Measurements from ENCODE around the gene PLPPR3.
A peak's percentile ranks its signal among the peaks of the same experiment; 100 is the strongest.

The PLPPR3 gene, protein sequence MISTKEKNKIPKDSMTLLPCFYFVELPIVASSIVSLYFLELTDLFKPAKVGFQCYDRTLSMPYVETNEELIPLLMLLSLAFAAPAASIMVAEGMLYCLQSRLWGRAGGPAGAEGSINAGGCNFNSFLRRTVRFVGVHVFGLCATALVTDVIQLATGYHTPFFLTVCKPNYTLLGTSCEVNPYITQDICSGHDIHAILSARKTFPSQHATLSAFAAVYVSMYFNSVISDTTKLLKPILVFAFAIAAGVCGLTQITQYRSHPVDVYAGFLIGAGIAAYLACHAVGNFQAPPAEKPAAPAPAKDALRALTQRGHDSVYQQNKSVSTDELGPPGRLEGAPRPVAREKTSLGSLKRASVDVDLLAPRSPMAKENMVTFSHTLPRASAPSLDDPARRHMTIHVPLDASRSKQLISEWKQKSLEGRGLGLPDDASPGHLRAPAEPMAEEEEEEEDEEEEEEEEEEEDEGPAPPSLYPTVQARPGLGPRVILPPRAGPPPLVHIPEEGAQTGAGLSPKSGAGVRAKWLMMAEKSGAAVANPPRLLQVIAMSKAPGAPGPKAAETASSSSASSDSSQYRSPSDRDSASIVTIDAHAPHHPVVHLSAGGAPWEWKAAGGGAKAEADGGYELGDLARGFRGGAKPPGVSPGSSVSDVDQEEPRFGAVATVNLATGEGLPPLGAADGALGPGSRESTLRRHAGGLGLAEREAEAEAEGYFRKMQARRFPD

GRCh38 chr19:821825-822503, at the start of gene PLPPR3:
Gene PLPPR3, minus strand, starts transcription at chr19:821955. Its CDS starts 396 bp downstream, at chr19:821559.
- DNase-seq (ENCODE audit: low read depth, low spot score) = no peak

DNA sequence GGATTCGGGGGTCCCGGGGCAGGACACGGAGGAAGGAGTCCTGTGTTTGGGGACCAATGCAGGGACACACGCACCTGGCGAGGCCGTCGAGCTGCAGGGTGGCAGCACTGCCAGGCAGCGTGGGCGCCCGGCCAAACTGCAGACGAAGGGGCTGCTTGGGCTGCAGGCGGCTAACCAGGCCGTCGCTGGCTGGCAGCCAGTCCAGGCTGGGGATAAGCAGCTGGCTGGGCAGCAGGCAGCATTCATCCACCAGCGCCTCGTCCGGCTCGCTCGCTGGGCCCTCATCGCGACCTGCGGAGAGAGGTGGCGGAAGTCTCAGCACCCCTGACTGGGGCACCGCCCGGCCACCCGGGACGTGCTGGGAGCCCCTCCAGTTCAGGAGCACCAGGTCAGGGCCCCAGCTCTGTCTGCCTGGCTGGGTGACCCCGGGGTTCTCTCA, 49.2 kb upstream of the PLPPR3 start:
- DNase-seq (ENCODE audit: low read depth, low spot score) = no peak

GRCh38 chr19:870314-870713, 48.6 kb upstream of the PLPPR3 start:
- no peak for DNase-seq (ENCODE audit: low read depth, low spot score)

DNA sequence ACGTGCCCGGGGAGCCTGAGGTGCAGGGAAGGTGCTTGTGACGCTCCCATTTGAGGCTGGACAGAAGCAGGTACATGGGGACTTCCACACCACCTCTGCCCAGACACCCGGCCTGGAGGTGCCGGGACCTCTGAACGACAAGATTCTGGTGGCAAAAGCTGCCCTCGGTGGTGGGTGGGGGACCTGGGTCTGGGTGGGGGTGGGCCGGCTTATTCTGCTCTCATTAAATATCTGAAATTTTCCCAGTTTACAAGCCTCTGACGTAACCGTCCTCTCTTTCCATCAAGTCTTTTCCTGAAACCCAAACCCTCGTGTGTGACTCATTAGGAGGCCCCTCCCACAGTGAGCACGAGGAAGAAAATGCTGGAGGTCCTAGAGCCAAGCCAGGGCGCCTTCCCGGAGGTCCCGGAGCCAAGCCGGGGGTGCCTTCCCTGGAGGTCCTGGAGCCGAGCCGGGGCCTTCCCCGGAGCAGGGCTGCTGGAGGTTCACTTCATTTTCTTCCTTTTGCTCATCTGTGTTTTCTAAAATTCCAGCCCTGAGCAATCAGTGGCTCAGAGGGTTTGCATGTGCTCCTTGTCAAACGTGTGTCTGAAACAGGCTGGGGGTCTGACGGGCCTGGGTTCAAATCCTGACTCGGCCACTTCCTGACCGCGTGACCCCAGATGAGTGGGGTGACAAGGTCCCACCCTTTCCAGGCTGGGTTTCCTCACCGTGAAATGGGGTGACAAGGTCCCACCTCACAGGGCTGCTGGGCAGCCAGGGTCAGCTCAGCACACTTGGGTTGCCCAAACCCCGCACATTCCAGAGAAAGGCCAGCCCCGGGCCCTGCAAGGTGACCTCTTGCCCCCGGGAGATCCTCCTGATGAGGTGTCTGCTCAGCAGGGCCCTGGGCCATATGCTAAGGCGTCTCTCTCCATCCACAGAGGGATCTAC, 47.8 kb upstream of the PLPPR3 start:
- DNase-seq (ENCODE audit: low read depth, low spot score) = peak; percentile 76

DNA sequence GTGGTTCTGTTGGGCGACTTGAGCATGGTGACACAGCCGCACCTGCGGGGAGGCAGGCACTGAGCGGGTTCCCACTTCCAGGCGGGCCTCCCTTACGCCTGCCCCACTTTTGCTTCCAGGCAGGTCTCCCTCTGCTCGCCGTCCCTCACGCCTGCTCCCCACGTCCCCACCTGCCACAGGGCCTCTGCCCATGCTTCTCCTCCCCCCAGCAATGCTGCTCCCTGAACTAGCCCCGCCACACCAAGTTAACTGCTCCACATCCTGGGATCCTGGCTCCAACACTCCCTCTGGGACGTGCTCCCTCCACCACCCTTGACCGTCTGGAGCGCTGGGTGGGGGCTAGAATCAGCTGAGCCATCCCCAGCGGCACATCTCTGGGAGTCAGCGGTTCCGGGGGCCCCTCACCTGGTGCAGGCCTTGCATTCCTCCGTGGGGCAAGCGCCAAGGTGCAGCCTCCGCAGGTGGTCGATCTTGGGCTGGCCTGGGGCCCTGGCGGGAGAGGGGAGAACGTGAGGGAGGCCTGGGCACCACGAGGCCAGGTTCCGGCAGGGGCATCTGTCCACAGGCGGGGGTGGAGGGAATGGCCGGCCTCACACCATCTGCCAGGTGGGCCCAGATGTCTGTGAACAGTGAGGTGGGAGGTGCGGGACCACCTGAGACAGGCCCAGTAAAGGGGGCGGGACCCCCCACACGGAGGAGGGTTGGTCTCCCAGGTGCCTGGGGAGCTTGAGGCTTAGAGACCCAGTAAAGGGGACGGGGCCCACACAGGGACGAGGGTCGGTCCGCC, 46.9 kb upstream of the PLPPR3 start:
- no peak for DNase-seq (ENCODE audit: low read depth, low spot score)

DNA sequence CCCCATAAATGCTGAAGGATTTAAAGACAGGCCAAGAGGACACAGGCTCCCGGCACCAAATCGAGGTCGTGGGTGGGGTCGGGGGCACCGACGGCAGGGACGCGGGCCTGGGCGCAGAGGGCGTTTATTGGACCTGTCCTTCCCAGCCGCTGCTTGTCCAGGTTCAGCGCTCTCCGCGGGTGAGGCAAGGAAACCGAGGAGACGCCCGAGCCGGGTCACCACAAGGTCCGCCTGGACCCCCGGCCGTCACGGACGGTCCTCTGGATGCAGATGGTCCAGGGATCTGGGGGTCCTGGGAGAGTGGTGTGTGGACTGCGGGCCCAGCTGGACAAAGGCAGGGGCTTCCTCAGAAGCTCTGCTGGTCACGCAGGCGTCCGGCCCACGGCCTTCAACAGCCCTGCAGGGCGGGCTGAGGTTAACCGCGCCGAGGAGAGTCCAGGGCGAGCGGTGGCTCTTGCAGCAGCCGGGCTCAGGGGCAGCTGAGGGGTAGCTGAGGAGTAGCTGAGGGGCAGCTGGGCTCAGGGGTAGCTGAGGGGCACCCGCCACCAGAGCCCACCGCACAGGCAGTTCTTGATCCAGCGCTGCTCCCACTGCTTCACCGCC, 46.2 kb upstream of the PLPPR3 start:
- DNase-seq (ENCODE audit: low read depth, low spot score) = no peak

DNA sequence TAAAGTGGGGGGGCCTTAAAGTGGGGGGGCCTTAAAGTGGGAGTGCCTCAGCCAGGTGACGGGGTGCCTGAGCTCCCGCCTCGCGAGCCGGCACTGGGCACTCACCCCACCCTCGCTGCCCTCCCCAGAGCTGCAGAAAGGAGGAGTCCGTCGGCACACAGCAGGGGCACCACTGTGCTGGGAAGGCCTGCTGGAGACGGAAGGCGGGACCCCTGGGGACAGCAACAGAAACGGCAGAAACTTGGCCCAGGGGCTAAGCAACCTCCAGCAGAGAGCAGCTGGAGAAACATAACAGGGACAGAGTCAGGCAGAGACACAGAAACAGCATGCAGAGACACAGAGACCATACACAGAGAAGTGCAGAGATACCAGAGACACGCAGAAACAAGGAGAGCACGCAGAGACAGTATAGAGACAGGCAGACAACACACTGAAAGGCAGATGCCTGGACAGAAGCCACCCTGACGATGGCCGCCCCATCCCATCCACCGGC, 45.6 kb upstream of the PLPPR3 start:
- DNase-seq (ENCODE audit: low read depth, low spot score) = peak; percentile 74

DNA sequence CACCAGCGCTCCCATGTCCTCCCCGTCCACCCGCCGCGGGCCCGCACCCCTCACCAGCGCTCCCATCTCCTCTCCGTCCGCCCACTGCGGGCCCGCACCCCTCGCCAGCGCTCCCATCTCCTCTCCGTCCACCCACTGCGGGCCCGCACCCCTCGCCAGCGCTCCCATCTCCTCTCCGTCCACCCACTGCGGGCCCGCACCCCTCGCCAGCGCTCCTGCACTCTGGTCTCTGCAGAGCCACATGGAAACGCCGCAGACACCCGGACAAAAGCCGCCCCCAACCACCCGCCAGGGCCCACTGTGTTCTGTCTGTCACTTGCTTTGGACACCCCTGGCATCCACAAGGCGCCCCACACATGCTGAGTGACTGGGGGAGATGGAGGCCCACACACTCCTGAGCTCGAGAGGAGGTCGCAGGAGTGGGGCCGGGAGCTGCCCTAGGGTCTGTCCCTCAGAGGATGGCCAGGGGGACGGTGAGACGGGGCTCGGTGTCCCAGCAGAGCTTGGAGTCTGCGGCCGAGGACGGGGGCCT, 45.1 kb upstream of the PLPPR3 start:
- no peak for DNase-seq (ENCODE audit: low read depth, low spot score)

DNA sequence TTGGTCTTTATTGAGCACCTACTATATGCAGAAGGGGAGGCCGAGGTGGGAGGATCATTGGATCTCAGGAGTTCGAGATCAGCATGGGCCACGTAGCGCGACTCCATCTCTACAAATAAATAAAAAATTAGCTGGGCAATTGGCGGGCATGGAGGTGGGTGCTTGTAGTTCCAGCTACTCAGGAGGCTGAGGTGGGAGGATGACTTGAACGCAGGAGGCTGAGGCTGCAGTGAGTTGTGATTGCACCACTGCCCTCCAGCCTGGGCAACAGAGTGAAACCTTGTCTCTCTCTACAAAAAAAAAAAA, 41.5 kb upstream of the PLPPR3 start:
- no peak for DNase-seq (ENCODE audit: low read depth, low spot score)

GRCh38 chr19:862581-863314, 41.0 kb upstream of the PLPPR3 start:
- peak; percentile 85 for DNase-seq (ENCODE audit: low read depth, low spot score)

- DNase-seq (ENCODE audit: low read depth, low spot score) = peak; percentile 94
These were observed 40.2 kb upstream of the PLPPR3 start for GRCh38 chr19:861756-862580.

GRCh38 chr19:861141-861755, 39.5 kb upstream of the PLPPR3 start:
- DNase-seq (ENCODE audit: low read depth, low spot score) = no peak

DNA sequence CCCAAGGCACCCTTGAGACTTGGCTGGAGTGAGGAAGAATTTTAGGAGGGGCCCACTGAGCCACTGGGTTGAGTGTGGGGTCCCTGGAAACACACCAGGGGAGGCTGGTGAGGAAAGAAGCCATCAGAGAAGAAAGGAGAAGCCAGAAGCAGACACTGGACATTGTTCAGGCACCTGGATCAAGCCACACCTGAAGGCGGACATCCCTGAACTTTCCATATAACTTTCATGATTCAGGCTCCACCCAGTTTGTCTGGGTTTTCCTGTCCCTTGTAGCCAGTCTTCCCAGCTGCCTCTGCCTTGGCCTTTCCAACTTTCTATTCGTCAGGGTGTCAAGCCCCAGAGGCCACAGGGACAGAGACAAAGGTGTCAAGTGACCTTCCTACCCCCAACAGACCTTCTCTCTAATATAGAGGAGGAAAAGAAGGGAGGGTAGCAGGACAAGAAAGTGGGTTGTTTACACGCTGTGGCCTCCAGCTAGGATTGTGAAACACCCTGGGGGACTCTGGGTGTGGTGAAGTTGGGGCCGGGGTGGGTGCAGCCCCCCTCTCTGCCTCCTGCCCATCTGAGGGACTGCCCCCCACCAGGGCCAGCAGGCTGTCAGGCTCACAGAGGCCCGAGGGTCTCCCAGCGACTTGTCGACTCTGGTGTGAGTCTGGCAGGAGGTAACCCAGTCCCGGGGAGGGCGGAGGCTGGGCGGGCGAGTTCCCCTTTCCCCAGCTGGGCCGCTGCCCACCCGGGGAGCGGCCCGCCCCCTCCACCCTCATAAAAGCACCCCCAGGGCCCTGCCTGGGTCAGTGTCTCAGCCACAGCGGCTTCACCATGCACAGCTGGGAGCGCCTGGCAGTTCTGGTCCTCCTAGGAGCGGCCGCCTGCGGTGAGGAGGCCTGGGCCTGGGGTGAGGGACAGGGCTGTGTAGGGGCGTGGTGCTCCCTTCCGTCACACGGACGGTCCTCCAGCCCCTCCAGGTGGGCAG, 37.4 kb upstream of the PLPPR3 start, which contains the start of gene CFD:
Gene CFD (plus strand): TSS at position 797 of the 976 bp plus-strand sequence. CDS start 26 bp downstream, at position 823.
- peak; percentile 62 for DNase-seq (ENCODE audit: low read depth, low spot score)

DNA sequence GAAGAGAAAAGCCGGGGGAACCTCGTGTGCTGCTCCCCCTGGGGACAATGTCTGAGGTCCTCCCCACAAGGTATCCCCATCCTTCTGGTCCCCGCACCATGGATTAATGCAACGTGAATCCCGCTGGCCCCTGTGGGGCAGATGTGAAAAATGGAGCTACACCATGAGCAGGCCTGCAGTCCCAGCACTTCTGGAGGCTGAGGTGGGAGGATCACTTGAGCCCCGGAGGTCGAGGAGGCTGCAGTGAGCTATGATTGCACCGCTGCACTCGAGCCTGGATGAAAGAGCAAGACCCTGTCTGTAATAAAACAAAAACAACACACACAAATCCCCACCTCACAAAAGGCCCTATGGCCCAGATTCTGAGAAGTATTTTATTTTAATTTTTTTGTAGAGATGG, 36.5 kb upstream of the PLPPR3 start:
- DNase-seq (ENCODE audit: low read depth, low spot score) = no peak

DNA sequence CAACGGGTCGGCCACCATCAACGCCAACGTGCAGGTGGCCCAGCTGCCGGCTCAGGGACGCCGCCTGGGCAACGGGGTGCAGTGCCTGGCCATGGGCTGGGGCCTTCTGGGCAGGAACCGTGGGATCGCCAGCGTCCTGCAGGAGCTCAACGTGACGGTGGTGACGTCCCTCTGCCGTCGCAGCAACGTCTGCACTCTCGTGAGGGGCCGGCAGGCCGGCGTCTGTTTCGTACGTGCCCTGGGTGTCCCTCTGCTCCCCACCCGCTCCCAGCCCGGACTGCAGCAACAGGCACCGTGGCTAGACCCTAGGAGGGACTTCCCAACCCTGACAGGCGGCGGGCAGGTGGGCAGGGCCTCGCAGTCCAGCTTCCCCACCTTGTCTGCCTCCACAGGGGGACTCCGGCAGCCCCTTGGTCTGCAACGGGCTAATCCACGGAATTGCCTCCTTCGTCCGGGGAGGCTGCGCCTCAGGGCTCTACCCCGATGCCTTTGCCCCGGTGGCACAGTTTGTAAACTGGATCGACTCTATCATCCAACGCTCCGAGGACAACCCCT, 33.9 kb upstream of the PLPPR3 start:
- DNase-seq (ENCODE audit: low read depth, low spot score) = no peak

GRCh38 chr19:855142-855541, 33.4 kb upstream of the PLPPR3 start:
- DNase-seq (ENCODE audit: low read depth, low spot score) = no peak

Data from ELF-1 (cell line).